NB4 (cell line): Measurements from ENCODE around the gene PSD.

Source experiments
- CTCF ChIP-seq: IDR thresholded peaks from one replicate; pipeline ENCODE4 v1.5.1; 2012; ENCODE audit warnings: low read depth, low read length
- POLR2A ChIP-seq: IDR thresholded peaks from 2 replicates; pipeline ENCODE4 v1.6.1; 2011; ENCODE audit warnings: mild to moderate bottlenecking; ENCODE audit not compliant: insufficient read length; ENCODE audit errors: extremely low read depth

DNA sequence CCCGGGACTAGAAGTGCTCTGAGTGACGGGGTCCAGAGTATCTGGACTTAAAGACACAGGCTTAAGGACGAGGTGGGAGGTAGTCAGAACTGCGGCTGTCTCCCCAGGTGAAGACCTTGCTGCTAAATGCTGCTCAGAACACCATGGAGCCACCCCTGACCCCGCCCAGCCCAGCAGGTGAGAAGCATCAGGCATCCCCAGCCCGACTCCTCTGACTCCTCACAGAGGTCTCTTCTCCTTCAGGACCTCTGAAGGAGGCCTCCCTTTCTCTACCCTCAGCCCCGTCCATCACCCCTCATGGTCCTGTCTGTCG is 17.3 kb downstream of the PSD start:
- TF ChIP-seq CTCF (no peak), POLR2A (no peak)
